Effector CD8-positive, alpha-beta T cell (primary cell): Measurements from ENCODE around the gene CCNC.
A peak's percentile ranks its signal among the peaks of the same experiment; 100 is the strongest.

Experiments
- DNase-seq: peaks from one replicate; lab custom pipeline; 2025; lab: John Stamatoyannopoulos, UW

CCNC gene

DNA sequence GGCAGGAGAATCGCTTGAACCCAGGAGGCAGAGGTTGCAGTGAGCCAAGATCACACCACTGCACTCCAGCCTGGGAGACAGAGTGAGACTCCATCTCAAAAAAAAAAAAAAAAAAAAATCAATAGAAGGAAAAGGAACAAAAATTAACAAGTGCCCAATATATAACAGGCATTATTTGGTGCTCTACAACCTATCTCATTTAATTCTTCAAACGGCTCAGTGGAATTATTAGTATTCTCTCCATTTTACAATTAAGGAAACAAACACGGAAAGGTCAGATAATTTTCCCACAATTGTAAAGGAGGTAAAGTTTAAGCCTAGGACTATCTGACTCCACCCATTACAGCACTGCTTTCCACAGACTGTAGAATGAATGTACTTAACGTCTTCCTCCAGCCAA, 19.8 kb downstream of the CCNC start:
- no peak for DNase-seq

DNA sequence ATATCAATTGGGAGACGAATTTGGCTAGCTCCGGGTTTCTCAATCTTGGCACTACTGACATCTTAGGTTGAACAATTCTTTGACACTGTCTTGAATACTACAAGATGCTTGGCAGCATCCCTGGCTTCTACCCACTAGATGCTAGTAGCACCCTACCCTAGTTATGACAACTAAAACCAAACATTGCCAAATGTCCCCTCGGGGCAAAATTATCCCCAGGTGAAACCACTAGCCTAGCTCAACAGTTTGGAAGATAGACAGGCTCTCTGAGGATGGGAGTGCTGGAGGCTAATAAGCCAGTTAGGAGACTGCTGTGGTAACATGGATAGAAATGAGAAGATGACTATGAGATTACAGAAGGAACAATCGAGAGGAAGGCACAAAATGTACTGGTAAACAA, 20.9 kb downstream of the CCNC start:
- no peak for DNase-seq

DNA sequence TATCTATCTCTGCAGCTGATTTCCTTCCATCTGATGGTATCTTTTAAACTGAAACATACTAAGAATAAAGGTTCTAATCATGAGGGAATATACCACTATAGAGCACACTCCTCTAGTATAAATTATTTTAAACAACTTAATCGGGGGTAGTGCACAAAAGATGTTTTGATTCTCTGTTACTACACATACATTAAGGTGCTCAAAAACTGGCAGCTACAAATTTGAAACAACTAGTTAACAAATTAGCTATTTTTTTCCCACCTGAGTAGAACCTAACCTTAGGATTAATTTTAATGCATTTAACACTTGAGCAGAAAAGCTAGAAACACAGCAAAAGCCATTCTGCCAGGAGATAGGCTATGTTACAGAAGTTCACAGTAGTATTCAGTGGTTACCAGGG, 23.0 kb downstream of the CCNC start:
- no peak for DNase-seq

DNA sequence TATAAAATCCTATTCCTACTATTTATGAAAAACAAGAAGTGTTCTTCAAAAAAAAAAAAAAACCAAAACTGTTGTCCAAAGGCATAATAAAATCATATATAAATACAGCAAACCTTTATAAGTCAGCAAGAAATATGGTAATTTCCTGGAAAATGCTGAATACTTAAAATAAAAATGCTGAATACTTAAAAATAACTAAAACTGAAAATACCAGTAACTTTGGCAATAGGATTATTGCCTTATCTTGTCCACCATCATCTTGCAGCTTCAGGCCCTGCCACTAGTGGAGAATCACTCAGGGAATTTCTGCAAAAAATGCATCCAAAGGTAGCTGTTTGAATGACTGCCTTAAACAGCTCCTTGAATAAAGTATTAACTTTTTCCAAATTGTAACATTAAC, 24.5 kb downstream of the CCNC start:
- no peak for DNase-seq

DNA sequence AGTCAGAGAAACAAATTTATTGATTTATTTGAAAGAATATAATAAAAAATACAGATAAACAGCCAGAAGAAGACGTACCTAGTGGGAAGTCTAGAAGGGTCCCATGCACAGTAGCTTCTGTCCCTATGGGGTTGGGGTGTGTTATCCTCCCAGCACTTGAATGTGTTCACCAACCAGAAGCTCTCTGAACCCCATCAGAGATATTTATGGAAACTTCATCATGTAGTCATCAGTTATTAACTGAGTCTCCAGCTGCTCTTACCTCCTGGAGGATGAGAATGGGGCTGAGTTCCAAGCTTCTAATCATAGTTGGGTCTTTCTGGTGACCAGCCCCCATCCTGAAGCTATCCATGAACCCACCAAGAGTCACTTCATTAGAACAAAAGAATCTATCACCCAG, 37.8 kb downstream of the CCNC start:
- no peak for DNase-seq

DNA sequence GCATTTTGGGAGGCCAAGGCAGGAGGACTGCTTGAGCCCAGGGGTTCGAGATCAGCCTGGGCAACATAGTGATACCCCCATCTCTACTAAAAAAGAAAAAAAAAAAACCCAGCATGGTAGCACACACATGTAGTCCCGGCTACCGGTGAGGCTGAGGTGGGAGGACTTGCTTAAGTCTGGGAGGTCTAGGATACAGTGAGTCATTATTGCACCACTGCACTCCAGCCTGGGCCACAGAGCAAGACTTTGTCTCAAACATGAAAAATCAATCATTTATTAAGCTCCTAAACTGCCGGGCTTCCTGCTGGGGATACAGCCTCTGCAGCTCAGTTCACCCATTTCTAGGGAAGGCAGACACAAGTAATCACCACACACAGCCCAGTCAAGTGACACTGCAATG, 45.9 kb downstream of the CCNC start:
- DNase-seq, result no peak

DNA sequence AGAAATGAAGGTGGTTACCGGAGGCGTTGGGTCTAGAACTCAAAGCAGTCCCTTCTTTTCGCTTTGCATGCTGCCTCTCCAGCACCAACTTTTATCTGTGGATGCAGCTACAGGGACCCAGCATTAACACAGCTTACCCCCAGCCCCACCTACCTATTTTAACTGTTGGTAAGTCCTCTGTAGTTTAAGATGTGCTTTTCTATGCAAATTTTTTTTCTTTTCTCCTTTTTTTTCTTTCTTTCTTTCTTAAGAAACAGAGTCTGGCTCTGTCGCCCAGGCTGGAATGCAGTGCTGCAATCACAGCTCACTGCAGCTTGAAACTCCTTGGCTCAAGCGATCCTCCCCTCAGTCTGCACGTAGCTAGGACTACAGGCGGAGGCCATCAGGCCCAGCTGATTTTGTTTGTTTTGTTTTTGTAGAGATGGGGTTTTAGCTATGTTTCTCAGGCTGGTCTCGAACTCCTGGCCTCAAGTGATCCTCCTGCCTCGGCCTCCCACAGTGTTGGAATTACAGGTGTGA, 46.8 kb downstream of the CCNC start:
- DNase-seq, result no peak

DNA sequence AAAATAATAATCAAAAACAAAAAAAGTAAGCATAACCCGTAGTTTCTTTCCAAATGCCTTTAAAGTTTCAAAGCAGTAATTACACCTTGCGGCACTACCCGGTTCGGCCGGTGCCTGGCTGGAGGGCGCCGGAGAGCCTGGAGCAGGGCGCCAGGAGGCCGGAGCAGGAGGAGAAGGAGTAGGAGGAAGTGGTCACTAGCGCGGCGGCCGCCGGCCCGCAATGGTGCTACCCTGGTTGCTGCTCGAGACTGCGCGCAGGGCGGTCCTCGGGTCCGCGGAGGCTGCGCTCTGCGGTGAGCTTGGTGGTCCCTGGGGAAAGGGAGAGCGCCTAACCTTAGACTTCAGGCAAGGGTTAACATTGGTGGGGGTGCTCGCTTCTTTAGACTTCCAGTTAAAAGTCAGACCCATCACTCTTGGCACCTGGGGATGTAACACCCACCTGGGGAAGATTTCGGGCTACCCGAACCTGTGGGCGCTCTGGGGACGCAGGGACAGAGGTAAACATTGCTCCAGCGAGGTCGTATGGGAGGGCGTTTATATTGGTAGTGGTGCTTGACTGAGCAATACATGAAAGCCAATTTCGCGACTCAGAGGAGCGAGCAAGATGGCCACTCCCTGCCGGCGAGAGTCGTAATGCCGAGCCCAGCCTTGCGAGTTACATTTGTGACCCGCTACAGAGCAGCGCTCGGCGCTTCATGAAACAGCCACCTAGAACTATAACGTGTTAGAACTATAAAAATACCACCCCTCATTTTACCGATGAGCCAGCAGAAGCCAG, 47.4 kb downstream of the CCNC start:
- DNase-seq, result peak; percentile 56

DNA sequence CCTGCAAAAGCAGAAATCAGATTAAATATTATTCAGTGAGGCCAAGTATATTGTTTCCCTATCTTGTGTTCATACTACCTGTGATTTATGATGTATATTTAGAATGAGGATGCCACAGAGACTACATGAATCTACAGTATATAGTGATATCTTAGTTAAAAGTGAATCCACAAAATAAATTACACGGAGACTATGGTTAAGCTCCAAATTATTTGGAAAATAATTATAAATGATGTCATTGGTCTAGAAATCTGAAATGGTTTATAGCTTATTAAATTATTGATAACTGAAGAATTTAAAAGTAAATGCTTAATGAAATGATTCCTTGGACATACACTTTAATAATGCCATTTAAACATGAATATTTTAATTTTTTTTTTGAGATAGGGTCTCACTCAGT, 49.0 kb downstream of the CCNC start:
- no peak for DNase-seq

DNA sequence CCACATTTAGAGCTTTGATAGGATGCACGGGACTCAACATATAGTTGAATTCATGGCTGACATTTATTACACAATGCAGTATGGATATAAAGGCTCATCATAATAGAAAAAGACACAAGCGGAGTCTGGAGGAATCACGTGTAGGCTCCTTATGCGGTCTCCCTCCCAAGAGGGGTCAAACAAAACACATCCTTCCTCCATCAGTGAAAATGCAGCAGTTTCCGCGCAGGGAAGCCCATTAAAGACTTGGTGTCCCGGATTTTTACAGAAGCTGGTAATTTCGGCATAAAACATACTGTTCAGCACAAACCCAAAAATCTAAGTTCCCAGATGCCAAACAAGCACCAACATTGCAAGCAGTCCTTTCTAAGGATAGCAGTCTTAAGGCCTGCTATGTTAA, 54.4 kb downstream of the CCNC start:
- DNase-seq, result no peak

DNA sequence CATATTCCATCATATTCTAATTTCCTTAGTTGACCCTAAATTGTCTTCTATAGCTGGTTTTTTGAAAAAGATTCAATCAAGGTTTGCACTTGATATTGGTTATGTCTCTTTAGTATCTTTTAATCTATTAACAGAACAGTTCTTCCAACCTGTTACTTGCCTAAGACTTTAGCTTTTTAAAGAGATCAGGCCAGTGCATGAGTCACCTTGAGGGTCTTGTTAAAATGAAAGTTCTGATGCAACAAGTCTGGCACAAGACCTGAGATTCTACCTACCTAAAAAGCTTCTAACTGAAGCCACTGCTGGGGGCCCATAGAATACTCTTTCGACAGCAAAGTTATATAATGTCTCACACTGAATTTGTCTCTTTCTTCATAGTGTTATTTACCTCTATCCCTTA, 56.4 kb downstream of the CCNC start:
- no peak for DNase-seq

DNA sequence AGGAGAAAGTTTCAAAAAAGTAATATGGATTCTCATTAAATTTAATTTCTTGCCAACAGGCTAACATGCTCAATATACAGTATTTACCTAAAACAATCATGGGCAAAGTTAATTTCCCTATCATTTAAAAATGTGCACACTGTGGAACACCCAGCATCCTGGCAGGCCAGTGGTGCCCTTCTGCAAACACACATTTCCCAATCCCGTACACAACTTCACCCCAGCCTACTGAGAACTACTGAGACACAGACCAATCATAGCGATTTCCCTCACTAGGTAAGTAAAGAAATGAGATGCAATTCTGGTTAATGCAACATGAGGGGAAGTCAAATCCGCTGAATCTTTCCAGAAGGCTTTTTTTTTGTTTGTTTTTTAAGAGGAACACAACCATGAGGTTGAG, 60.8 kb downstream of the CCNC start:
- DNase-seq, result no peak

DNA sequence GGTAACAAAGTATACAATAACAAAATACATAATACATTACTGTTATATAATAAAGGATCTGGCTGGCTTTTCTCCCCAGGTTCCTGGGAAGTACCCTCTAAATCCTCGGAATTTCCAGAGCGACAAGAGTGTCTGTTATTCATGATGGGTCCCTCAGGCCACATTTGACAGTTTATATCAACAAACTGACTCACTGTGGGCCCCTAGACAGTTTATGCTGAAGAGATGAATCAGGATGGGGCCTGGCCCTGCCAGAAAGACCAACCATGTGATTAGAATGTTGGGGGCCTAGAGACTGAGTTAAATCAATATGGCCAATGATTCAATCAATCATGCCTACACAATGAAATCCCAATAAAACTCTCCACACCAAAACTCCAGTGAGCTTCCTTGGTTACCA, 66.7 kb downstream of the CCNC start:
- DNase-seq, result no peak

DNA sequence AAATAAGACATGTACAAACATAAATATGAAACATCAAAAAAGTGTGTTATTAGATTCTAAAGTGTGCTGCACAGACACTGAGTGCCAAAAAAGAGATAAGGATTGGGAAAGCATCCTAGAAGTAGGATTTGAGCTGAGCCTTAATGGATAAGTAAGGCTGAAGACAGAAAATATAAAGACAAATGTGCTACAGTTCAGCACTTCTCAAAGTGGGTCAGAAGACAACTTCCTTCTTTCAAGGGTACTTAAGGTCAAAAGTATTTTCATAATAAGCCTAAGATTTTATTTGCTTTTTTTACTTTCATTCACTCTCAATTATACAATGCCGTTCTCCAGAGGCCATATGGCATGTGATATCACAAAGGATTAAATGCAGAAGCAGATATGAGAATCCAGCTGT, 70.0 kb downstream of the CCNC start:
- no peak for DNase-seq

DNA sequence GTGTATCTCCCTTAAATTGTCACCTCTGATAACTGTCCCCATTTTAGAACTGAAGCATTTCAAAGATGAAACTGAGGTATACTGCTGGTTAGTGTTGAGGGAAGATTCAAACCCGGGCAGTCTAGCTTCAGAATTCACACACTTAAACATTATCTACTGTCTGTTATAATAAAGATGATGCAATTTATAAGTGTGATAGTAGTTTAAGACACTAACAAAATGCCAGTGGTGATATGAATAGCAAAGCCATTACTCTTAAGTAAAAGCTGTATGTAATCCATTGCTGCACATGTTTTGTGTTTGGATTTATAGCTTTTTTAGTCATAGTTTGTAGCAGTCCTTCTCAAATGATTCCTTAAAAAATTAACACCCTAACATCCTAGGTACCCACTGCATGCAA, 73.0 kb downstream of the CCNC start:
- no peak for DNase-seq
